Measurements from ENCODE around the gene SVIL. TPM values are rescaled to one million over a fixed set of nuclear protein-coding genes. Genes with fewer than 3 reads are reported as not detected.

Gene SVIL
- total RNA-seq, 3 donors from 2014 or later (not counting 1 experiment from before 2014, with no cell fraction given): 24.9 to 57.2 (median 33.5) TPM

- ATAC-seq: no peak
- no peak overlapping the region for H3K4me3 Mint-ChIP-seq
- H3K4me3 ChIP-seq (ENCODE audit: low read length): no peak overlapping the region
- no peaks in the 10 kb centered on the region for H3K9me3 Mint-ChIP-seq
- no peak overlapping the region for H3K27ac Mint-ChIP-seq
- H3K27me3 ChIP-seq (ENCODE audit: control insufficient read depth, insufficient read depth, low read length): no peaks in the 10 kb centered on the region
- no peak for TF ChIP-seq CTCF (IDR thresholded peaks at IDR 0.05)
- WGBS (ENCODE audit: insufficient coverage): 79% methylated on average over 6 of the region's 6 CpGs
- H3K9me3 ChIP-seq (ENCODE audit: control insufficient read depth, insufficient read depth, low read length): no peaks in the 10 kb centered on the region
- H3K36me3 Mint-ChIP-seq: no peaks in the 10 kb centered on the region
- H3K36me3 ChIP-seq (ENCODE audit: control insufficient read depth, insufficient read depth, low read length): no peaks in the 10 kb centered on the region
- peaks cover 0 to 5% of the 10 kb centered on the region in 2 donors for H3K4me1 Mint-ChIP-seq
- intact Hi-C loops (cut with micrococcal nuclease): no loop called here
- no peaks in the 10 kb centered on the region for H3K4me1 ChIP-seq (ENCODE audit: control insufficient read depth, insufficient read depth, low read length)
- no peak for DNase-seq
- no peak overlapping the region for H3K27ac ChIP-seq (ENCODE audit: low read length)
- H3K27me3 Mint-ChIP-seq (ENCODE audit: low read depth in 2 of 2): no peaks in the 10 kb centered on the region
Observed at GRCh38 chr10:29598851-29599311, 35.9 kb downstream of the SVIL start.

- DNase-seq: no peak
- Mint-ChIP-seq H3K4me1 (peaks cover 0 to 5% of the 10 kb centered on the region in 2 donors), H3K9me3 (no peaks in the 10 kb centered on the region), H3K27me3 (ENCODE audit: low read depth in 2 of 2) (no peaks in the 10 kb centered on the region), H3K27ac (no peak overlapping the region), H3K36me3 (no peaks in the 10 kb centered on the region), H3K4me3 (no peak overlapping the region)
- Histone ChIP-seq H3K27ac (ENCODE audit: low read length) (no peak overlapping the region), H3K4me3 (ENCODE audit: low read length) (no peak overlapping the region), H3K36me3 (ENCODE audit: control insufficient read depth, insufficient read depth, low read length) (no peaks in the 10 kb centered on the region), H3K27me3 (ENCODE audit: control insufficient read depth, insufficient read depth, low read length) (no peaks in the 10 kb centered on the region), H3K4me1 (ENCODE audit: control insufficient read depth, insufficient read depth, low read length) (no peaks in the 10 kb centered on the region), H3K9me3 (ENCODE audit: control insufficient read depth, insufficient read depth, low read length) (no peaks in the 10 kb centered on the region)
- WGBS (ENCODE audit: insufficient coverage): 95% methylated on average over 11 of the region's 11 CpGs
- no peak for TF ChIP-seq CTCF (IDR thresholded peaks at IDR 0.05)
- no peak for ATAC-seq
- intact Hi-C loops (cut with micrococcal nuclease): no loop called here
Observed at GRCh38 chr10:29596826-29597225, 37.9 kb downstream of the SVIL start.

GRCh38 chr10:29596356-29596755, 38.4 kb downstream of the SVIL start:
- no peaks in the 10 kb centered on the region for H3K27me3 ChIP-seq (ENCODE audit: control insufficient read depth, insufficient read depth, low read length)
- H3K9me3 ChIP-seq (ENCODE audit: control insufficient read depth, insufficient read depth, low read length): no peaks in the 10 kb centered on the region
- 95% methylated on average over 1 of the region's 1 CpG for WGBS (ENCODE audit: insufficient coverage)
- DNase-seq (no peak), ATAC-seq (no peak)
- intact Hi-C loops (cut with micrococcal nuclease): no loop called here
- H3K36me3 Mint-ChIP-seq: no peaks in the 10 kb centered on the region
- no peak overlapping the region for H3K27ac ChIP-seq (ENCODE audit: low read length)
- no peaks in the 10 kb centered on the region for H3K9me3 Mint-ChIP-seq
- no peak overlapping the region for H3K4me3 ChIP-seq (ENCODE audit: low read length)
- peaks cover 0 to 5% of the 10 kb centered on the region in 2 donors for H3K4me1 Mint-ChIP-seq
- no peaks in the 10 kb centered on the region for H3K36me3 ChIP-seq (ENCODE audit: control insufficient read depth, insufficient read depth, low read length)
- no peak overlapping the region for H3K27ac Mint-ChIP-seq
- no peaks in the 10 kb centered on the region for H3K27me3 Mint-ChIP-seq (ENCODE audit: low read depth in 2 of 2)
- no peak for TF ChIP-seq CTCF (IDR thresholded peaks at IDR 0.05)
- H3K4me1 ChIP-seq (ENCODE audit: control insufficient read depth, insufficient read depth, low read length): no peaks in the 10 kb centered on the region
- no peak overlapping the region for H3K4me3 Mint-ChIP-seq

GRCh38 chr10:29595636-29596225, 39.0 kb downstream of the SVIL start:
- H3K27ac ChIP-seq (ENCODE audit: low read length): no peak overlapping the region
- H3K36me3 ChIP-seq (ENCODE audit: control insufficient read depth, insufficient read depth, low read length): no peaks in the 10 kb centered on the region
- H3K9me3 ChIP-seq (ENCODE audit: control insufficient read depth, insufficient read depth, low read length): no peaks in the 10 kb centered on the region
- H3K4me1 Mint-ChIP-seq: peaks cover 2 to 4% of the 10 kb centered on the region in 2 donors
- WGBS (ENCODE audit: insufficient coverage): 90% methylated on average over 10 of the region's 10 CpGs
- no peak for TF ChIP-seq CTCF (IDR thresholded peaks at IDR 0.05)
- no peak for DNase-seq
- no peaks in the 10 kb centered on the region for H3K36me3 Mint-ChIP-seq
- no peak overlapping the region for H3K27ac Mint-ChIP-seq
- no peaks in the 10 kb centered on the region for H3K9me3 Mint-ChIP-seq
- intact Hi-C loops (cut with micrococcal nuclease): no loop called here
- H3K4me1 ChIP-seq (ENCODE audit: control insufficient read depth, insufficient read depth, low read length): peaks cover 3% of the 10 kb centered on the region
- no peak for ATAC-seq
- no peak overlapping the region for H3K4me3 Mint-ChIP-seq
- H3K4me3 ChIP-seq (ENCODE audit: low read length): no peak overlapping the region
- H3K27me3 ChIP-seq (ENCODE audit: control insufficient read depth, insufficient read depth, low read length): no peaks in the 10 kb centered on the region
- H3K27me3 Mint-ChIP-seq (ENCODE audit: low read depth in 2 of 2): no peaks in the 10 kb centered on the region

Data from natural killer cell (primary cell).